DOHH2 (cell line): Measurements from ENCODE around the gene MC5R.

ENCODE experiments used
- H3F3A ChIP-seq: fragments of 200-600 bp; sonication (generic), shearing (Covaris generic); 2 replicates; pipeline ENCODE4 v1.6.0; 2016; ENCODE audit warnings: antibody characterized with exemption, mild to moderate bottlenecking; ENCODE audit not compliant: control insufficient read depth, insufficient read depth
- H3K27ac ChIP-seq: fragments of 200-600 bp; sonication (generic); 2 replicates; pipeline ENCODE4 v1.5.1; 2014; ENCODE audit warnings: low read depth, mild to moderate bottlenecking, low read length, moderate library complexity
- H3K27me3 ChIP-seq: fragments of 200-600 bp; sonication (generic); 2 replicates; pipeline ENCODE4 v1.6.1; 2014; ENCODE audit warnings: mild to moderate bottlenecking, low read length, mixed read lengths; ENCODE audit not compliant: control insufficient read depth
- H3K36me3 ChIP-seq: fragments of 200-600 bp; sonication (generic); 2 replicates; pipeline ENCODE4 v1.6.1; 2014; ENCODE audit warnings: mild to moderate bottlenecking, low read length, moderate library complexity, mixed read lengths; ENCODE audit not compliant: control insufficient read depth
- H3K4me1 ChIP-seq: fragments of 200-600 bp; sonication (generic); 2 replicates; pipeline ENCODE4 v1.6.1; 2014; ENCODE audit warnings: mild to moderate bottlenecking, low read length, mixed read lengths; ENCODE audit not compliant: control insufficient read depth
- H3K4me2 ChIP-seq: fragments of 200-600 bp; sonication (generic); 2 replicates; pipeline ENCODE4 v1.6.0; 2014; ENCODE audit warnings: mild to moderate bottlenecking, low read length, moderate library complexity
- H3K4me3 ChIP-seq: fragments of 200-600 bp; sonication (generic); 2 replicates; pipeline ENCODE4 v1.5.1; 2014; ENCODE audit warnings: mild to moderate bottlenecking, low read length, mixed read lengths
- H3K79me2 ChIP-seq: fragments of 200-600 bp; sonication (generic); 2 replicates; pipeline ENCODE4 v1.6.1; 2014; ENCODE audit warnings: mild to moderate bottlenecking, low read length, mixed read lengths; ENCODE audit not compliant: control insufficient read depth
- H3K9me2 ChIP-seq: fragments of 200-600 bp; sonication (generic); replicated peaks from 2 replicates; pipeline ENCODE4 v1.6.1; 2014; ENCODE audit warnings: mild to moderate bottlenecking, low read length, mixed read lengths; ENCODE audit not compliant: control insufficient read depth
- H3K9me3 ChIP-seq: fragments of 200-600 bp; sonication (generic); 2 replicates; pipeline ENCODE4 v1.6.1; 2014; ENCODE audit warnings: antibody characterized with exemption, low read length, mixed read lengths; ENCODE audit not compliant: control insufficient read depth, insufficient read depth
- H4K20me1 ChIP-seq: fragments of 200-600 bp; sonication (generic); 2 replicates; pipeline ENCODE4 v1.6.0; 2014; ENCODE audit warnings: low read depth, mild to moderate bottlenecking, antibody characterized with exemption, low read length, moderate library complexity; ENCODE audit not compliant: control insufficient read depth, insufficient read depth
- EZH2phosphoT487 ChIP-seq: fragments of 200-600 bp; sonication (generic); IDR thresholded peaks from 2 replicates; pipeline ENCODE4 v1.6.1; 2017; ENCODE audit warnings: borderline replicate concordance, mild to moderate bottlenecking, antibody characterized with exemption, low read length, moderate library complexity, mixed read lengths
- TF ChIP-seq, protein P1 (sequence below): fragments of 200-600 bp; sonication (generic); IDR thresholded peaks from one replicate; pipeline ENCODE4 v1.5.1; 2014; ENCODE audit warnings: antibody characterized with exemption, mild to moderate bottlenecking, low read depth, low read length; ENCODE audit not compliant: poor library complexity, severe bottlenecking

The MC5R gene

DNA sequence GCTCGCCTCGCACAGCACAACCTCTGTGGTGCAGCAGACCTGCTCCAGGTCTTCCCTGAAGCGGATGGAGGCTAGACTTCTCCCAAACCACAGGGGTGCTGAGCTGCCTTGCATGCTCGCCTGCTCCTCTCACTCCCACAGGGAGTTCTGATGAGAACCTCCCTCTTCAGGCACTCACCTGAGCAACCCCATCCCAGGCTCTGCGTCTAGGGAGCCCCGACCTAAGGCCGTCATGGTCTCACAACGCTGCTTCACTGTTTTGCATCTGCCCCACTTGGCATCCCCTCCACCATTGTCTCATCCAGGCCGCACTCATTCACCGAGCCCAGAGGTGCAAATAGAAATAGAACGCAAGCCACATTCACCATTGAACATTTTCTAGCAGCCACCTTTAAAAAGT, 24.6 kb upstream of the MC5R start:
- Histone ChIP-seq H4K20me1 (no peaks in the 10 kb centered on the region), H3K36me3 (no peaks in the 10 kb centered on the region), H3K27ac (no peak overlapping the region), H3K79me2 (no peaks in the 10 kb centered on the region), H3K27me3 (peaks cover 7% of the 10 kb centered on the region), H3K4me3 (no peak overlapping the region), H3K9me2 (no peaks in the 10 kb centered on the region), H3F3A (no peaks in the 10 kb centered on the region), H3K4me1 (0 out of 2 replicates have a peak, but pooled peaks cover under 1% of the 10 kb centered on the region), H3K9me3 (no peaks in the 10 kb centered on the region), H3K4me2 (no peak overlapping the region)
- TF ChIP-seq EZH2phosphoT487, result no peak
- TF ChIP-seq, protein P1, sequence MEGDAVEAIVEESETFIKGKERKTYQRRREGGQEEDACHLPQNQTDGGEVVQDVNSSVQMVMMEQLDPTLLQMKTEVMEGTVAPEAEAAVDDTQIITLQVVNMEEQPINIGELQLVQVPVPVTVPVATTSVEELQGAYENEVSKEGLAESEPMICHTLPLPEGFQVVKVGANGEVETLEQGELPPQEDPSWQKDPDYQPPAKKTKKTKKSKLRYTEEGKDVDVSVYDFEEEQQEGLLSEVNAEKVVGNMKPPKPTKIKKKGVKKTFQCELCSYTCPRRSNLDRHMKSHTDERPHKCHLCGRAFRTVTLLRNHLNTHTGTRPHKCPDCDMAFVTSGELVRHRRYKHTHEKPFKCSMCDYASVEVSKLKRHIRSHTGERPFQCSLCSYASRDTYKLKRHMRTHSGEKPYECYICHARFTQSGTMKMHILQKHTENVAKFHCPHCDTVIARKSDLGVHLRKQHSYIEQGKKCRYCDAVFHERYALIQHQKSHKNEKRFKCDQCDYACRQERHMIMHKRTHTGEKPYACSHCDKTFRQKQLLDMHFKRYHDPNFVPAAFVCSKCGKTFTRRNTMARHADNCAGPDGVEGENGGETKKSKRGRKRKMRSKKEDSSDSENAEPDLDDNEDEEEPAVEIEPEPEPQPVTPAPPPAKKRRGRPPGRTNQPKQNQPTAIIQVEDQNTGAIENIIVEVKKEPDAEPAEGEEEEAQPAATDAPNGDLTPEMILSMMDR, result no peak

DNA sequence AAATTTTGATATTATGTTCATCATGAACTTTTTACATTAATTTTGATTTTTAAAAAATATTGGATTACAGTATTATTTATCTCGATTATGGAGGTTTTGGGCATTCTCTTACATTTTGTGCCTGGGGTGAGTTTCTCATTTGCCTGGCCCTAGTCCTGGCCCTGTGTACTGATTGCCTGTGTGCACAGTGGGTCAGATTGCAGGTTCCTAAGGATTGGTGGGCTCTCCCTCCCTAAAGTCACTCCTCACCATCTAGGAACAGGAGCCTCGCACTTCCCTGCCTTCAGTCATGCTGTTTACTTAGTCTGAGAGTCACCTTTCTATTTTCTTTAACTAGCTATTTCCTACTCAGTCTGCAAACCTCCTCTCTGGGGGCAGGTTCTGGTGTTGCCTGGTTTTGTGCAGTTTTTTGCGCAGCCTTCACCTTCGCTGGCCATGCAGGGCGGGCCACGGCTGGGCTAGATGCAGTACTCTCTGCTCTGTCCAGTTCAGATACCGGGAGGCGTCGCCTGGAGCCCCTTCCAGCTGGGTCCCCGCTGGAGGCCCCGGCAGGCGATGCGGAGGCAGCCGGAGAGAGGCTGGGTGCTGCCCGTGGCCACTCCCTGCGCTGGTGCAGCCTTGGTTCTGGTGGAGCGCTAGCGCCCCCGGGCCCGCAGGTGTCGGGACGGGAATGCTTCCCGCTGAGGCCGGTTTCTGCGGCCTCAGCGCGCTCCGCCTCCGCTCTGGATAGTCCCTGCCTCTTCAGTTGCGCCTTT, 23.3 kb upstream of the MC5R start:
- H3K27me3 ChIP-seq, result peaks cover 10% of the 10 kb centered on the region
- H3K9me2 ChIP-seq, result no peaks in the 10 kb centered on the region
- no peak overlapping the region for H3K27ac ChIP-seq
- no peaks in the 10 kb centered on the region for H3K79me2 ChIP-seq
- no peaks in the 10 kb centered on the region for H3K36me3 ChIP-seq
- no peak overlapping the region for H3K4me2 ChIP-seq
- no peaks in the 10 kb centered on the region for H3F3A ChIP-seq
- H4K20me1 ChIP-seq, result no peaks in the 10 kb centered on the region
- H3K9me3 ChIP-seq, result no peaks in the 10 kb centered on the region
- no peak overlapping the region for H3K4me3 ChIP-seq
- H3K4me1 ChIP-seq, result 0 out of 2 replicates have a peak, but pooled peaks cover 3% of the 10 kb centered on the region
- TF ChIP-seq EZH2phosphoT487, result no peak
- TF ChIP-seq, protein P1, result no peak

- Histone ChIP-seq H4K20me1 (no peaks in the 10 kb centered on the region), H3K4me2 (no peak overlapping the region), H3K4me1 (0 out of 2 replicates have a peak, but pooled peaks cover 3% of the 10 kb centered on the region), H3K27ac (no peak overlapping the region), H3K27me3 (peaks cover 10% of the 10 kb centered on the region), H3K9me2 (no peaks in the 10 kb centered on the region), H3F3A (no peaks in the 10 kb centered on the region), H3K9me3 (no peaks in the 10 kb centered on the region), H3K79me2 (no peaks in the 10 kb centered on the region), H3K36me3 (no peaks in the 10 kb centered on the region), H3K4me3 (no peak overlapping the region)
- TF ChIP-seq, protein P1, result no peak
- no peak for TF ChIP-seq EZH2phosphoT487
Measured at GRCh38 chr18:13801260-13801601, 22.7 kb upstream of the MC5R start.
